Gastrocnemius medialis (tissue), 4 donors: ENCODE results near the gene PIAS3.

ENCODE experiments used
- POLR2A ChIP-seq, 2 donors: fragments of 450-650 bp; IDR thresholded peaks; one replicate each; pipeline ENCODE4 v1.6.1; 2017; ENCODE audit warnings: antibody characterized with exemption in 2 of 2, mild to moderate bottlenecking in 2 of 2, moderate library complexity in 2 of 2
- TF ChIP-seq, protein P1 (sequence below), 5 experiments: fragments of 450-650 bp in 3 of 5; fragments of 200-600 bp in 2 of 5; sonication (generic) in 2 of 5; IDR thresholded peaks in 4 of 5; conservative IDR thresholded peaks in 1 of 5; 1 replicate in 4 of 5; 2 replicates in 1 of 5; pipeline ENCODE4 v1.5.1; 2016 to 2019; ENCODE audit warnings: antibody characterized with exemption in 5 of 5, mild to moderate bottlenecking in 3 of 5, moderate library complexity in 3 of 5

- TF ChIP-seq, protein P1, sequence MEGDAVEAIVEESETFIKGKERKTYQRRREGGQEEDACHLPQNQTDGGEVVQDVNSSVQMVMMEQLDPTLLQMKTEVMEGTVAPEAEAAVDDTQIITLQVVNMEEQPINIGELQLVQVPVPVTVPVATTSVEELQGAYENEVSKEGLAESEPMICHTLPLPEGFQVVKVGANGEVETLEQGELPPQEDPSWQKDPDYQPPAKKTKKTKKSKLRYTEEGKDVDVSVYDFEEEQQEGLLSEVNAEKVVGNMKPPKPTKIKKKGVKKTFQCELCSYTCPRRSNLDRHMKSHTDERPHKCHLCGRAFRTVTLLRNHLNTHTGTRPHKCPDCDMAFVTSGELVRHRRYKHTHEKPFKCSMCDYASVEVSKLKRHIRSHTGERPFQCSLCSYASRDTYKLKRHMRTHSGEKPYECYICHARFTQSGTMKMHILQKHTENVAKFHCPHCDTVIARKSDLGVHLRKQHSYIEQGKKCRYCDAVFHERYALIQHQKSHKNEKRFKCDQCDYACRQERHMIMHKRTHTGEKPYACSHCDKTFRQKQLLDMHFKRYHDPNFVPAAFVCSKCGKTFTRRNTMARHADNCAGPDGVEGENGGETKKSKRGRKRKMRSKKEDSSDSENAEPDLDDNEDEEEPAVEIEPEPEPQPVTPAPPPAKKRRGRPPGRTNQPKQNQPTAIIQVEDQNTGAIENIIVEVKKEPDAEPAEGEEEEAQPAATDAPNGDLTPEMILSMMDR (IDR thresholded peaks at IDR 0.05 in 4 of 5, conservative IDR thresholded peaks at IDR 0.05 in 1 of 5): peak; percentile 92 to 98 (median 97)
- TF ChIP-seq POLR2A (IDR thresholded peaks at IDR 0.05): peak; percentile 44 to 85
These were observed 33.0 kb upstream of the PIAS3 start for GRCh38 chr1:145891587-145892485.
